ENCODE results near the gene NACA2.

DNA sequence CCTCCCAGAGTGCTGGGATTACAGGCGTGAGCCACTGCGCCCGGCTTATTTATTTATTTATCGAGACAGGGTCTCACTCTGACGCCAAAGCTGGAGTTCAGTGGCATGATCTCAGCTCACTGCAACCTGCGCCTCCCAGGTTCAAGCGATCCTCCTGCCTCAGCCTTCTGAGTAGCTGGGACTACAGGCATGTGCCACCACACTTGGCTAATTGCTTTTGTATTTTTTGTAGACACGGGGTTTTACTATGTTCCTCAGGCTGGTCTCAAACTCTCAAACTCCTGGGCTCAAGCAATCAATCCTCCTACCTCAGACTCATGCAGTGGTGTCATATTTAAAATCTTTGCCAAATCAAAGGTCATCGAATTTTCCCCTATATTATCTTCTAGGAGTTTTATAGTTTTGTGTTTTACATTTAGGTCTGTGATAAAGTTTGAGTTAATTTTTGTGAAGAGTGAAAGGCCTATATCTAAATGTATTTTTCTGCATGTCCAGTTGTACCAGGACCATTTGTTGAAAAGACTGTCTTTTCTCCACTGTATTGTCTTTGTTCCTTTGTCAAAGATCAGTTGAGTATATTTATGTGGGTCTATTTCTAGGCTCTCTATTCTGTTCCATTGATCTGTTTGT, 47.1 kb downstream of the NACA2 start:
- TF ChIP-seq, protein P1, sequence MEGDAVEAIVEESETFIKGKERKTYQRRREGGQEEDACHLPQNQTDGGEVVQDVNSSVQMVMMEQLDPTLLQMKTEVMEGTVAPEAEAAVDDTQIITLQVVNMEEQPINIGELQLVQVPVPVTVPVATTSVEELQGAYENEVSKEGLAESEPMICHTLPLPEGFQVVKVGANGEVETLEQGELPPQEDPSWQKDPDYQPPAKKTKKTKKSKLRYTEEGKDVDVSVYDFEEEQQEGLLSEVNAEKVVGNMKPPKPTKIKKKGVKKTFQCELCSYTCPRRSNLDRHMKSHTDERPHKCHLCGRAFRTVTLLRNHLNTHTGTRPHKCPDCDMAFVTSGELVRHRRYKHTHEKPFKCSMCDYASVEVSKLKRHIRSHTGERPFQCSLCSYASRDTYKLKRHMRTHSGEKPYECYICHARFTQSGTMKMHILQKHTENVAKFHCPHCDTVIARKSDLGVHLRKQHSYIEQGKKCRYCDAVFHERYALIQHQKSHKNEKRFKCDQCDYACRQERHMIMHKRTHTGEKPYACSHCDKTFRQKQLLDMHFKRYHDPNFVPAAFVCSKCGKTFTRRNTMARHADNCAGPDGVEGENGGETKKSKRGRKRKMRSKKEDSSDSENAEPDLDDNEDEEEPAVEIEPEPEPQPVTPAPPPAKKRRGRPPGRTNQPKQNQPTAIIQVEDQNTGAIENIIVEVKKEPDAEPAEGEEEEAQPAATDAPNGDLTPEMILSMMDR (IDR thresholded peaks at IDR 0.05), result no peak
- no peak for TF ChIP-seq POLR2A (IDR thresholded peaks at IDR 0.05)
